GM12878 (cell line): ENCODE results near the gene ZBTB5.

Source experiments
- CBX3 ChIP-seq: fragments of 200-600 bp; sonication (generic); IDR thresholded peaks from 2 replicates; pipeline ENCODE4 v1.6.1; 2016; ENCODE audit warnings: low read depth, borderline replicate concordance
- CEBPB ChIP-seq, 2 experiments: fragments of 150-350 bp in 1 of 2; IDR thresholded peaks; 2 replicates each; pipeline ENCODE4 v1.6.1; 2012 to 2014; ENCODE audit warnings: low read depth in 2 of 2, low read length in 2 of 2, borderline replicate concordance in 1 of 2, inconsistent platforms in 1 of 2
- EGR1 ChIP-seq, 2 experiments: IDR thresholded peaks; 1 replicate in 1 of 2; 2 replicates in 1 of 2; pipeline ENCODE4 v1.6.1; 2011 to 2012; ENCODE audit warnings: low read depth in 2 of 2, low read length in 2 of 2, borderline replicate concordance in 1 of 2, mild to moderate bottlenecking in 1 of 2, moderate library complexity in 1 of 2
- EZH2 ChIP-seq: IDR thresholded peaks from 2 replicates; pipeline ENCODE4 v1.6.1; 2012; ENCODE audit warnings: low read depth, mild to moderate bottlenecking, control low read depth, inconsistent platforms, low read length, borderline replicate concordance; ENCODE audit not compliant: control insufficient read depth
- MEF2A ChIP-seq: IDR thresholded peaks from 2 replicates; pipeline ENCODE4 v1.6.1; 2011; ENCODE audit warnings: low read depth, mild to moderate bottlenecking, low read length, moderate library complexity; ENCODE audit not compliant: insufficient read depth
- POLR2A ChIP-seq: IDR thresholded peaks from 2 replicates; pipeline ENCODE4 v1.6.1; 2011; ENCODE audit warnings: low read depth, mild to moderate bottlenecking, low read length
- SP1 ChIP-seq: IDR thresholded peaks from one replicate; pipeline ENCODE4 v1.6.1; 2011; ENCODE audit warnings: low read depth, low read length
- YBX1 ChIP-seq: fragments of 450-650 bp; IDR thresholded peaks from 2 replicates; pipeline ENCODE4 v1.6.1; 2016; ENCODE audit warnings: antibody characterized with exemption
- TF ChIP-seq, protein P1 (sequence below): fragments of 450-650 bp; IDR thresholded peaks from 2 replicates; pipeline ENCODE4 v1.6.1; 2017; ENCODE audit warnings: mild to moderate bottlenecking, low read depth, inconsistent platforms; ENCODE audit not compliant: poor library complexity, severe bottlenecking
- TF ChIP-seq, protein P2 (sequence below), 3 experiments: IDR thresholded peaks in 2 of 3; conservative IDR thresholded peaks in 1 of 3; 2 replicates each; pipeline ENCODE4 v1.5.1; 2011; ENCODE audit warnings: low read depth in 3 of 3, low read length in 3 of 3, mild to moderate bottlenecking in 3 of 3, control low read depth in 2 of 3, moderate library complexity in 2 of 3, inconsistent platforms in 1 of 3, mixed read lengths in 1 of 3; ENCODE audit not compliant: control insufficient read depth in 2 of 3, insufficient read depth in 1 of 3; ENCODE audit errors: extremely low read depth in 1 of 3

DNA sequence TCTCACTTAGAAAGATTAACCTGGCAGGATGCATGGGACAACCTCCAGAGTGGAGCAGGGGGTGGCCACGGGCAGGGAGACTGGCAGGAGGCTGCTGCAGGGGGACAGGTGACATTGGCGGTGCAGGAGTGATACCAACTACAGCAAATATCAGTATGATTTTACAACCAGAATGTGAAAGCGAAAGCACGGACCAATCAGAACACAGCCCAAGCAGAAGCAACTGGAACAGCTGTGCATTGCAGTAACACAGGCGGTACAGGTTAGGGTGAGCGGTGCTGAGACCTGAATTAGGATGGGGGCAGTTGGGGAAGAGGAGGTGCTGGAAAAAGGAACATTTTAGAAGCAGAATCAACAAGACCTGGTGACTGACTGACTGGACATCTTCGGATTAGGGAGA lies 49.7 kb upstream of the ZBTB5 start:
- TF ChIP-seq MEF2A (no peak), POLR2A (no peak), CBX3 (no peak), EZH2 (no peak), EGR1 (IDR thresholded peaks at IDR 0.05; ENCODE audit: borderline replicate concordance in 1 of 2, low read depth in 2 of 2, low read length in 2 of 2) (no peak), CEBPB (IDR thresholded peaks at IDR 0.05; ENCODE audit: borderline replicate concordance in 1 of 2, low read depth in 2 of 2, low read length in 2 of 2) (no peak), YBX1 (no peak), SP1 (no peak)
- TF ChIP-seq, protein P1, sequence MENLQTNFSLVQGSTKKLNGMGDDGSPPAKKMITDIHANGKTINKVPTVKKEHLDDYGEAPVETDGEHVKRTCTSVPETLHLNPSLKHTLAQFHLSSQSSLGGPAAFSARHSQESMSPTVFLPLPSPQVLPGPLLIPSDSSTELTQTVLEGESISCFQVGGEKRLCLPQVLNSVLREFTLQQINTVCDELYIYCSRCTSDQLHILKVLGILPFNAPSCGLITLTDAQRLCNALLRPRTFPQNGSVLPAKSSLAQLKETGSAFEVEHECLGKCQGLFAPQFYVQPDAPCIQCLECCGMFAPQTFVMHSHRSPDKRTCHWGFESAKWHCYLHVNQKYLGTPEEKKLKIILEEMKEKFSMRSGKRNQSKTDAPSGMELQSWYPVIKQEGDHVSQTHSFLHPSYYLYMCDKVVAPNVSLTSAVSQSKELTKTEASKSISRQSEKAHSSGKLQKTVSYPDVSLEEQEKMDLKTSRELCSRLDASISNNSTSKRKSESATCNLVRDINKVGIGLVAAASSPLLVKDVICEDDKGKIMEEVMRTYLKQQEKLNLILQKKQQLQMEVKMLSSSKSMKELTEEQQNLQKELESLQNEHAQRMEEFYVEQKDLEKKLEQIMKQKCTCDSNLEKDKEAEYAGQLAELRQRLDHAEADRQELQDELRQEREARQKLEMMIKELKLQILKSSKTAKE: no peak
- TF ChIP-seq, protein P2, sequence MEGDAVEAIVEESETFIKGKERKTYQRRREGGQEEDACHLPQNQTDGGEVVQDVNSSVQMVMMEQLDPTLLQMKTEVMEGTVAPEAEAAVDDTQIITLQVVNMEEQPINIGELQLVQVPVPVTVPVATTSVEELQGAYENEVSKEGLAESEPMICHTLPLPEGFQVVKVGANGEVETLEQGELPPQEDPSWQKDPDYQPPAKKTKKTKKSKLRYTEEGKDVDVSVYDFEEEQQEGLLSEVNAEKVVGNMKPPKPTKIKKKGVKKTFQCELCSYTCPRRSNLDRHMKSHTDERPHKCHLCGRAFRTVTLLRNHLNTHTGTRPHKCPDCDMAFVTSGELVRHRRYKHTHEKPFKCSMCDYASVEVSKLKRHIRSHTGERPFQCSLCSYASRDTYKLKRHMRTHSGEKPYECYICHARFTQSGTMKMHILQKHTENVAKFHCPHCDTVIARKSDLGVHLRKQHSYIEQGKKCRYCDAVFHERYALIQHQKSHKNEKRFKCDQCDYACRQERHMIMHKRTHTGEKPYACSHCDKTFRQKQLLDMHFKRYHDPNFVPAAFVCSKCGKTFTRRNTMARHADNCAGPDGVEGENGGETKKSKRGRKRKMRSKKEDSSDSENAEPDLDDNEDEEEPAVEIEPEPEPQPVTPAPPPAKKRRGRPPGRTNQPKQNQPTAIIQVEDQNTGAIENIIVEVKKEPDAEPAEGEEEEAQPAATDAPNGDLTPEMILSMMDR (IDR thresholded peaks at IDR 0.05 in 2 of 3, conservative IDR thresholded peaks at IDR 0.05 in 1 of 3; ENCODE audit: control insufficient read depth in 2 of 3, extremely low read depth in 1 of 3, insufficient read depth in 1 of 3, low read depth in 3 of 3, low read length in 3 of 3): no peak
